HUES64 (cell line): ENCODE results near the gene USP36.

ENCODE experiments used
- H3K27ac ChIP-seq: 2 replicates; pipeline ENCODE4 v1.7.0; 2013; ENCODE audit warnings: low read depth, low read length, inconsistent platforms
- H3K27me3 ChIP-seq: 2 replicates; pipeline ENCODE4 v1.6.1; 2013; ENCODE audit warnings: mild to moderate bottlenecking, low read length; ENCODE audit not compliant: insufficient read depth
- H3K36me3 ChIP-seq: 2 replicates; pipeline ENCODE4 v1.6.1; 2013; ENCODE audit warnings: mild to moderate bottlenecking, low read length; ENCODE audit not compliant: insufficient read depth
- H3K4me1 ChIP-seq: 2 replicates; pipeline ENCODE4 v1.6.1; 2013; ENCODE audit warnings: mild to moderate bottlenecking, low read length, moderate library complexity; ENCODE audit not compliant: insufficient read depth
- H3K4me3 ChIP-seq: 2 replicates; pipeline ENCODE4 v1.5.1; 2013; ENCODE audit warnings: mild to moderate bottlenecking, low read length, moderate library complexity
- H3K9ac ChIP-seq: 2 replicates; pipeline ENCODE4 v1.6.1; 2013; ENCODE audit warnings: mild to moderate bottlenecking, low read depth, low read length
- H3K9me3 ChIP-seq: 2 replicates; pipeline ENCODE4 v1.6.1; 2013; ENCODE audit warnings: low read depth, low read length; ENCODE audit not compliant: insufficient read depth
- WGBS: fragments of 150-250, 120-280 bp; methylation state at CpG from one replicate; pipeline ENCODE4 v1.1.7; 2013; ENCODE audit warnings: missing lambda C conversion rate; 5-methylcytosine and 5-hydroxymethylcytosine counted together

The USP36 gene

GRCh38 chr17:78852709-78853121, 12.1 kb upstream of the USP36 start:
- WGBS, result 92% methylated on average over 16 of the region's 16 CpGs
- H3K27ac ChIP-seq, result no peak overlapping the region
- H3K9ac ChIP-seq, result no peak overlapping the region
- no peak overlapping the region for H3K4me3 ChIP-seq
- peaks cover 11% of the 10 kb centered on the region for H3K36me3 ChIP-seq
- H3K4me1 ChIP-seq, result no peaks in the 10 kb centered on the region
- no peaks in the 10 kb centered on the region for H3K9me3 ChIP-seq
- H3K27me3 ChIP-seq, result no peaks in the 10 kb centered on the region

GRCh38 chr17:78849026-78849425, 8.4 kb upstream of the USP36 start:
- Histone ChIP-seq H3K9me3 (no peaks in the 10 kb centered on the region), H3K4me1 (no peaks in the 10 kb centered on the region), H3K36me3 (no peaks in the 10 kb centered on the region), H3K27ac (no peak overlapping the region), H3K27me3 (no peaks in the 10 kb centered on the region), H3K9ac (no peak overlapping the region), H3K4me3 (no peak overlapping the region)
- WGBS, result 93% methylated on average over 5 of the region's 5 CpGs

- H3K9ac ChIP-seq, result no peak overlapping the region
- H3K36me3 ChIP-seq, result no peaks in the 10 kb centered on the region
- no peaks in the 10 kb centered on the region for H3K9me3 ChIP-seq
- no peaks in the 10 kb centered on the region for H3K4me1 ChIP-seq
- no peaks in the 10 kb centered on the region for H3K27me3 ChIP-seq
- 100% methylated on average over 1 of the region's 3 CpGs for WGBS
- no peak overlapping the region for H3K27ac ChIP-seq
- no peak overlapping the region for H3K4me3 ChIP-seq
Measured at GRCh38 chr17:78847052-78847451, 6.4 kb upstream of the USP36 start.

GRCh38 chr17:78844301-78845005, 3.8 kb upstream of the USP36 start:
- H3K9me3 ChIP-seq, result no peaks in the 10 kb centered on the region
- no peak overlapping the region for H3K27ac ChIP-seq
- no peak overlapping the region for H3K9ac ChIP-seq
- H3K27me3 ChIP-seq, result no peaks in the 10 kb centered on the region
- no peaks in the 10 kb centered on the region for H3K36me3 ChIP-seq
- 92% methylated on average over 9 of the region's 9 CpGs for WGBS
- peaks cover 4% of the 10 kb centered on the region; the same call in 1 of the 2 replicates for H3K4me1 ChIP-seq
- no peak overlapping the region for H3K4me3 ChIP-seq

GRCh38 chr17:78842881-78843565, 2.4 kb upstream of the USP36 start:
- Histone ChIP-seq H3K9me3 (no peaks in the 10 kb centered on the region), H3K36me3 (no peaks in the 10 kb centered on the region), H3K4me1 (peaks cover 10% of the 10 kb centered on the region; the same call in 1 of the 2 replicates), H3K27ac (no peak overlapping the region; the same call in 1 of the 2 replicates), H3K27me3 (no peaks in the 10 kb centered on the region), H3K9ac (no peak overlapping the region), H3K4me3 (no peak overlapping the region)
- 65% methylated on average over 10 of the region's 10 CpGs for WGBS

- peaks cover 26% of the 10 kb centered on the region for H3K36me3 ChIP-seq
- H3K4me1 ChIP-seq, result peaks cover 10% of the 10 kb centered on the region; the same call in 1 of the 2 replicates
- H3K4me3 ChIP-seq, result peak overlapping the region; percentile 78
- H3K27ac ChIP-seq, result peak overlapping the region; percentile 89
- H3K9ac ChIP-seq, result peak overlapping the region; percentile 92
- H3K9me3 ChIP-seq, result no peaks in the 10 kb centered on the region
- under 1% methylated on average over 35 of the region's 35 CpGs for WGBS
- no peaks in the 10 kb centered on the region for H3K27me3 ChIP-seq
Measured at GRCh38 chr17:78840530-78840779, 159 bp downstream of the USP36 start.

GRCh38 chr17:78839762-78840529, 668 bp downstream of the USP36 start:
- Histone ChIP-seq H3K9ac (peak overlapping the region; percentile 92), H3K36me3 (peaks cover 31% of the 10 kb centered on the region), H3K4me3 (peak overlapping the region; percentile 78), H3K4me1 (peaks cover 10% of the 10 kb centered on the region; the same call in 1 of the 2 replicates), H3K27me3 (no peaks in the 10 kb centered on the region), H3K9me3 (no peaks in the 10 kb centered on the region), H3K27ac (peak overlapping the region; percentile 89)
- WGBS, result under 1% methylated on average over 73 of the region's 73 CpGs

GRCh38 chr17:78839235-78839761, 1.3 kb downstream of the USP36 start:
- Histone ChIP-seq H3K27ac (no peak overlapping the region), H3K4me1 (peaks cover 10% of the 10 kb centered on the region; the same call in 1 of the 2 replicates)
- 22% methylated on average over 11 of the region's 11 CpGs for WGBS

GRCh38 chr17:78838574-78839005, 2.0 kb downstream of the USP36 start:
- Histone ChIP-seq H3K27me3 (no peaks in the 10 kb centered on the region), H3K4me3 (peak overlapping the region; percentile 78), H3K4me1 (peaks cover 10% of the 10 kb centered on the region; the same call in 1 of the 2 replicates), H3K27ac (no peak overlapping the region), H3K9me3 (no peaks in the 10 kb centered on the region), H3K36me3 (peaks cover 44% of the 10 kb centered on the region), H3K9ac (no peak overlapping the region)
- 93% methylated on average over 22 of the region's 22 CpGs for WGBS

More at GRCh38 chr17:78839235-78839761, 1.3 kb downstream of the USP36 start:
- H3K36me3 ChIP-seq, result peaks cover 37% of the 10 kb centered on the region
- no peaks in the 10 kb centered on the region for H3K9me3 ChIP-seq
- no peaks in the 10 kb centered on the region for H3K27me3 ChIP-seq
- H3K9ac ChIP-seq, result peak overlapping the region; percentile 92
- peak overlapping the region; percentile 78 for H3K4me3 ChIP-seq

- 90% methylated on average over 5 of the region's 5 CpGs for WGBS
- H3K4me1 ChIP-seq, result peaks cover 7% of the 10 kb centered on the region; the same call in 1 of the 2 replicates
- H3K27ac ChIP-seq, result no peak overlapping the region
- H3K27me3 ChIP-seq, result no peaks in the 10 kb centered on the region
- no peak overlapping the region for H3K9ac ChIP-seq
- H3K36me3 ChIP-seq, result peaks cover 65% of the 10 kb centered on the region
- no peak overlapping the region for H3K4me3 ChIP-seq
- no peaks in the 10 kb centered on the region for H3K9me3 ChIP-seq
Measured at GRCh38 chr17:78836420-78837021, 4.1 kb downstream of the USP36 start.
